Stomach (tissue), 4 donors: ENCODE data around the gene NCAPD2.

Source experiments
- CTCF ChIP-seq, 7 experiments: fragments of 450-650 bp in 4 of 7; fragments of 200-600 bp in 3 of 7; sonication (generic) in 3 of 7; IDR thresholded peaks; one replicate each; pipeline ENCODE4 v1.5.1; 2016 to 2019; ENCODE audit warnings: antibody characterized with exemption in 7 of 7, control low read depth in 2 of 7, mild to moderate bottlenecking in 1 of 7
- EP300 ChIP-seq: sonication (generic); formaldehyde crosslinking; IDR thresholded peaks from one replicate; pipeline ENCODE4 v1.6.1; 2017; ENCODE audit warnings: antibody characterized with exemption
- POLR2A ChIP-seq, 4 donors: fragments of 450-650 bp; IDR thresholded peaks; one replicate each; pipeline ENCODE4 v1.6.1; 2016; ENCODE audit warnings: antibody characterized with exemption in 4 of 4, control low read depth in 2 of 4, mild to moderate bottlenecking in 1 of 4, moderate library complexity in 1 of 4
- POLR2AphosphoS5 ChIP-seq, 3 donors: sonication (generic); formaldehyde crosslinking; IDR thresholded peaks; one replicate each; pipeline ENCODE4 v1.6.1; 2016; ENCODE audit warnings: antibody characterized with exemption in 3 of 3

DNA sequence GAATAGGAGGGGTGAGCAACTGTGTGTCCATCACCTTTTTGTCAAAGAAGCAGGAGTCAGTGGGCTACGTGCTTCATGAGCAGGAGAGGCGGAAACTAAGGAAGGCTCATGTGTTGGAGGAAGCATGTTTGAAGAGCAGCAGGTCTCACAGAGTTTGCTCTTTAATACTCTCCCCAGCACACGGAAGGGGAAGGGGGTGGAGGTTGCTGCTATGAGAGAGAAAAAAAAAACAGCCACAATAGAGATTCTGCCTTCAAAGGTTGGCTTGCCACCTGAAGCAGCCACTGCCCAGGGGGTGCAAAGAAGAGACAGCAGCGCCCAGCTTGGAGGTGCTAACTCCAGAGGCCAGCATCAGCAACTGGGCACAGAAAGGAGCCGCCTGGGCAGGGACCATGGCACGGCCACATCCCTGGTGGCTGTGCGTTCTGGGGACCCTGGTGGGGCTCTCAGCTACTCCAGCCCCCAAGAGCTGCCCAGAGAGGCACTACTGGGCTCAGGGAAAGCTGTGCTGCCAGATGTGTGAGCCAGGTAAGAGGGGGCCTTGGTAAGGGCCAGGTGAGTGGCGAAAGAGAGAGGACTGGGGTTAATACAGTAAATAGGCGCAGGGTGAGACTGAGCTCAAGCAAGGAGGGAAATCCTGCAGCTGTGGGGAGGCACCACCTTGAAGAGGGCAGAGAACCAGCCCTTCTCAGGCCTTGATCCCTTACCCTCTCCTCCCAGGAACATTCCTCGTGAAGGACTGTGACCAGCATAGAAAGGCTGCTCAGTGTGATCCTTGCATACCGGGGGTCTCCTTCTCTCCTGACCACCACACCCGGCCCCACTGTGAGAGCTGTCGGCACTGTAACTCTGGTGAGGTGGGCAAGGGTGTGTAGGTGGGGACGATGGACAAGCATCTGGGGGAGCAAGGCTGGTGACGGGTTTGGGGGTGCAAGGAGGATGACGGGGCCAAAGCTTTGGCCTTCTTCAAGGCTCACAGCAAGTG is 48.9 kb upstream of the NCAPD2 start, which contains the start of gene CD27:
- no peak for TF ChIP-seq POLR2A (IDR thresholded peaks at IDR 0.05)
- no peak for TF ChIP-seq CTCF (IDR thresholded peaks at IDR 0.05)
- TF ChIP-seq POLR2AphosphoS5 (IDR thresholded peaks at IDR 0.05), result no peak
- TF ChIP-seq EP300, result no peak
